GM13977 (cell line): ENCODE measurements around the gene SCAP.
A peak's percentile ranks its signal among the peaks of the same experiment; 100 is the strongest.

Experiments
- DNase-seq: peaks from one replicate; pipeline ENCODE4 v3.0.0; 2012; ENCODE audit warnings: low spot score
- CTCF ChIP-seq: IDR thresholded peaks from 2 replicates; pipeline ENCODE4 v1.5.1; 2012; ENCODE audit warnings: mild to moderate bottlenecking, control low read depth; ENCODE audit not compliant: insufficient read depth; ENCODE audit errors: extremely low read depth, missing control alignments
- in situ Hi-C: fragments of 300-500 bp; cut with MboI; formaldehyde crosslinking; loops from one replicate; pipeline ENCODE4 v1.12.0; 2022; ENCODE audit warnings: low sequenced_read_pairs, low pct_unique_long_range_greater_than_20kb, mixed read lengths, inconsistent platforms; ENCODE audit not compliant: unreplicated experiment

Gene SCAP

GRCh38 chr3:47452453-47453215 lies 23.1 kb downstream of the SCAP start:
- no peak for DNase-seq
- in situ Hi-C loops, result no loop called here

GRCh38 chr3:47444103-47444502 lies 31.6 kb downstream of the SCAP start:
- in situ Hi-C loops, result no loop called here
- TF ChIP-seq CTCF, result no peak
- no peak for DNase-seq

More at GRCh38 chr3:47452453-47453215, 23.1 kb downstream of the SCAP start:
- TF ChIP-seq CTCF, result no peak

- no peak for DNase-seq
- no peak for TF ChIP-seq CTCF
- in situ Hi-C loops, result no loop called here
Measured at GRCh38 chr3:47443611-47443995, 32.1 kb downstream of the SCAP start.

DNA sequence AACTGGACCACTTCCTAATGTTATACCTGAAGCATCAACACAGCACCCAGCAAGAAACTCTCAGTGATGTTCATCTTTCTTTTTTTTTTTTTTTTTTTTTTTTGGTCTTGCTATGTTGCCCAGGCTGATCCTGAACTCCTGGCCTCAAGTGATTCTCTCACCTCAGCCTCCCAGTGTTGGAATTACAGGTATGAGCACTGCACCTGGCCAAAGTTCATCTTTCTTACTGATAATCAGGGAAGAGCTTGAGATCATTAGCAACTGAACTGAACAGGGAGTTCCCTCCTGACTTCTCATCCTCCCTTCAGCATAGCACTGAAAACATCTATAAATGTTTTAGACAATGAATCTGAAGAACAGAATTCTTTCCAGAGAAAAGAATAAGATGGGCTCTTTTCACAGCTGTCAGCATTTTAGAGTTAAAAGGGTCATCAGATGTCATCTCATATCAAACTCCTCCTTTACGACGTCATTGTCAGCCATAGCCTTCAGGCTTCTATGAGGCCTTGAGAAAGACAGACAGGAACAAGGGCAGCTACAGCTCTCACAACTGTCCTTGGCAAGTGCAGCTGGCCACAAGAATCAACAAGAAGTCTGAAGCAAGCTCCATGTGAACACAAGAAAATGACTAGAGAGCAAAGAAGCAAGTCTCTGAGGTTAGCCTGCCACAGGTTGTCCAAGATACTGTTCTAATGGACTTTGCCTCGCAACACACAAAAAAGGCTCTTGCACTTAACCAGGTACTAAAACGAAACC lies 33.8 kb downstream of the SCAP start:
- in situ Hi-C loops, result no loop called here
- no peak for DNase-seq
- TF ChIP-seq CTCF, result no peak

- no peak for DNase-seq
- peak; percentile 34 for TF ChIP-seq CTCF
- in situ Hi-C loops, result no loop called here
Measured at GRCh38 chr3:47440131-47440530, 35.6 kb downstream of the SCAP start.

- in situ Hi-C loops, result no loop called here
- DNase-seq, result no peak
- no peak for TF ChIP-seq CTCF
Measured at GRCh38 chr3:47436180-47436579, 39.6 kb downstream of the SCAP start.
